ENCODE data around the gene THSD4.

The THSD4 gene

DNA sequence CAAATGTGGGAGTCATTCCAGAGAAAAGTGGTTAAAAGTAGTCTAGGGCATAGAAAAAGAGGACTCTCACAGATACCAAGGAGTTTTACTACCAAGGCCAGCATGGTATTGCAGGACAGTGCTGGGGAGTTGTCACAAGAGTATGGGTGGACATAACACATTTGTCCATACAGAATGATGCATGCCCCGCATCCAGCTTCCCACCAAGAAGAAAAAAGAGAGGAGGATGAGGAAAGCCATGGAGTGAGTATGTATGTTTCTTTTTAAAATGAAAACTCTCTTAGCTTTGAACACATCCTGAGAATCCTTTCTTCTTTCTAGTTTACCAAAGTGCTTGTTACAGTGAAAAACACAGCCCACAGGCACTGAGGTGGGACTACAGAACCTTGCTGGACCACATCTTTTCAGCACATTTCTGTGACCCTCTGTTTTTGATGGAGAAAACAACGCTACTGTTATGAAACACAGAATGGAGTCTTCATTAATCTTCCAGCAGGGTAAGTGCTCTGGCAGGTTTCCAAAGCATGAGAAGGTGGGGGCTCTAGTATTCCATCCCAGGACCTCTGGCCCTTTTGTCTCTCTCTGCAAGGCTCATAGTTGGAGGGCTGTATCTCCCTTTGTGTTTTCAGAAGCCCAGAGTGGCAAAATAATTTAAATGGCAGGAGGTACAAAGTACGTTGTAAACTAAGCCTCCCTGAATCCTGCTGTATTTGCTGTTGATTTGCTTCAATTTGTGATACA lies 707.8 kb downstream of the THSD4 start:
- FAIRE-seq = no peak

GRCh38 chr15:71823801-71824200 lies 708.5 kb downstream of the THSD4 start:
- FAIRE-seq = no peak

GRCh38 chr15:71825021-71825730 lies 709.9 kb downstream of the THSD4 start:
- no peak for FAIRE-seq

DNA sequence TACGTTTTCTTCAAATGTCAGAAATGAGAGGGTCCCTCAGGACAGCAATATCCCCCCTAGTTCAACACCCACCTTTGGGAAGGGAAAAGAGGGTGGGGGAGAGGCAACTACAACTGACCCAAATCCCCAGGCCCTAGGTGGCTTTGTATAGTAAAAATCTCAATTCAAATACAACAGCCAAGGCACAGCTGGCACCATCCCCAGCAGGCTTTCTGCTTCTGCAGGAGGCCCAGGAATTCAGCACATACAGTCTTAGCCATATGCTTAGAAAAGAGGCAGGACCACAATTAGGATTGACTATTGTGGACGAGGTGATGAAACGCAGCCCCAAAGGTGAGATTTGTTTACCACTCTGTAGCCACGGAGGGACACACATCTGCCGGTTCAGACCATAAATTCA lies 710.9 kb downstream of the THSD4 start:
- no peak for FAIRE-seq

DNA sequence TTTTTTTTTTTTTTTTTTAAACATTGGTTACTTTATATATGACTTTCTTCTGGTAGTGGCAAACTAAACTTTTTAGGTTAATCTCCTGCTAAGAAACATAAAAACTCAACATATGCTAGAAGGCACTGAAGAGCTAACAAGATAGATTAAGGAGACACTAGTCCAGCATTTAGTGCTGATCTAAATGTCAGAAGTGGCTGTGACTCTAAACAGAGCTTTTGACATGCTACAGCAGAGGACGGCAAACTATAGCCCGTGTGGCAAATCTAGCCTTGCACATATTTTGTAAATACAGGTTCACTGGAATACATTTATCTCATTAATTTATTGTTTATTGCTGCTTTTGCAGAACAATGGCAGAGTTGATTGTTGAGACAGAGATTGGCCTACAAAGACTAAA lies 715.7 kb downstream of the THSD4 start:
- no peak for FAIRE-seq
